Activated naive CD8-positive, alpha-beta T cell treated with anti-CD3 and anti-CD28 coated beads, Interleukin-2, amount 10 ng/mL, durations not matched to agents 7 days and 5 days (primary cell): ENCODE data around the gene PCMT1. TPM values are rescaled to one million over a fixed set of nuclear protein-coding genes. Genes with fewer than 3 reads are reported as not detected.

Experiments
- ATAC-seq: fragments of 150-1000 bp; cut with Tn5 transposase; one replicate; pipeline ENCODE4 v1.10.0; 2021; ENCODE audit warnings: low read depth, moderate library complexity
- POLR2A ChIA-PET: fragments of 350-600 bp; sonication (Branson Sonifier 250); formaldehyde crosslinking; loops from one replicate; lab custom pipeline; 2021; ENCODE audit warnings: antibody characterized with exemption; lab: Charles Lee
- DNase-seq: peaks from one replicate; pipeline ENCODE4 v3.0.0; 2021
- H3K27ac Mint-ChIP-seq: one replicate; pipeline ENCODE4 v1.8.0; 2022; ENCODE audit warnings: mild to moderate bottlenecking, mixed read lengths
- H3K27me3 Mint-ChIP-seq: one replicate; pipeline ENCODE4 v1.8.0; 2022; ENCODE audit warnings: mild to moderate bottlenecking, moderate library complexity, mixed read lengths
- H3K36me3 Mint-ChIP-seq: one replicate; pipeline ENCODE4 v1.8.0; 2021; ENCODE audit warnings: mild to moderate bottlenecking, mixed read lengths
- H3K4me1 Mint-ChIP-seq: one replicate; pipeline ENCODE4 v1.8.0; 2021; ENCODE audit warnings: mixed read lengths
- H3K4me3 Mint-ChIP-seq: one replicate; pipeline ENCODE4 v1.8.0; 2022; ENCODE audit warnings: mild to moderate bottlenecking, moderate library complexity, mixed read lengths
- H3K9me3 Mint-ChIP-seq: one replicate; pipeline ENCODE4 v1.8.0; 2021; ENCODE audit warnings: mixed read lengths
- total RNA-seq, 2 experiments: library from RNA; stranded (reverse); gene quantifications; one replicate each; pipeline ENCODE4 v1.2.3, GENCODE V29; 2021

PCMT1 gene
- total RNA-seq, 2 experiments from 2014 or later, result 76.9 to 80.0 TPM

- no peak overlapping the region for H3K27ac Mint-ChIP-seq
- no peaks in the 10 kb centered on the region for H3K27me3 Mint-ChIP-seq
- no peaks in the 10 kb centered on the region for H3K9me3 Mint-ChIP-seq
- peaks cover 10% of the 10 kb centered on the region for H3K36me3 Mint-ChIP-seq
- POLR2A ChIA-PET, result no interaction called here
- ATAC-seq (no peak), DNase-seq (no peak)
- H3K4me3 Mint-ChIP-seq, result no peak overlapping the region
- H3K4me1 Mint-ChIP-seq, result peaks cover 16% of the 10 kb centered on the region
These were observed 5.0 kb downstream of the PCMT1 start for GRCh38 chr6:149754548-149754947.

GRCh38 chr6:149755300-149756260, 6.0 kb downstream of the PCMT1 start:
- peaks cover 19% of the 10 kb centered on the region for H3K4me1 Mint-ChIP-seq
- H3K36me3 Mint-ChIP-seq, result peaks cover 18% of the 10 kb centered on the region

GRCh38 chr6:149756261-149756636, 6.7 kb downstream of the PCMT1 start:
- no peaks in the 10 kb centered on the region for H3K27me3 Mint-ChIP-seq
- H3K9me3 Mint-ChIP-seq, result no peaks in the 10 kb centered on the region
- POLR2A ChIA-PET, result interaction anchor here (0.6 kb wide), 1 partner anchor 13 kb away, joined by 3 read pairs; no protein-coding TSS in a partner anchor
- H3K4me3 Mint-ChIP-seq, result no peak overlapping the region
- DNase-seq, result no peak
- ATAC-seq, result no peak
- H3K4me1 Mint-ChIP-seq, result peaks cover 17% of the 10 kb centered on the region
- peaks cover 21% of the 10 kb centered on the region for H3K36me3 Mint-ChIP-seq
- no peak overlapping the region for H3K27ac Mint-ChIP-seq

More at GRCh38 chr6:149755300-149756260, 6.0 kb downstream of the PCMT1 start:
- no peak for ATAC-seq
- Mint-ChIP-seq H3K27ac (no peak overlapping the region), H3K9me3 (no peaks in the 10 kb centered on the region), H3K27me3 (no peaks in the 10 kb centered on the region), H3K4me3 (no peak overlapping the region)
- POLR2A ChIA-PET, result interaction anchor here (0.5 to 0.6 kb wide), 2 partner anchors 14 to 48 kb away, joined by 3 read pairs; no protein-coding TSS in a partner anchor
- no peak for DNase-seq

- no peak overlapping the region for H3K27ac Mint-ChIP-seq
- POLR2A ChIA-PET, result no interaction called here
- H3K27me3 Mint-ChIP-seq, result no peaks in the 10 kb centered on the region
- peaks cover 30% of the 10 kb centered on the region for H3K36me3 Mint-ChIP-seq
- peaks cover 7% of the 10 kb centered on the region for H3K9me3 Mint-ChIP-seq
- H3K4me1 Mint-ChIP-seq, result peaks cover 7% of the 10 kb centered on the region
- ATAC-seq (no peak), DNase-seq (no peak)
- no peak overlapping the region for H3K4me3 Mint-ChIP-seq
These were observed 11.9 kb downstream of the PCMT1 start for GRCh38 chr6:149761438-149761837.

- H3K9me3 Mint-ChIP-seq, result peaks cover 10% of the 10 kb centered on the region
- H3K4me3 Mint-ChIP-seq, result no peak overlapping the region
- ATAC-seq (no peak), DNase-seq (no peak)
- H3K27me3 Mint-ChIP-seq, result no peaks in the 10 kb centered on the region
- peaks cover 47% of the 10 kb centered on the region for H3K36me3 Mint-ChIP-seq
- no peak overlapping the region for H3K27ac Mint-ChIP-seq
- H3K4me1 Mint-ChIP-seq, result peaks cover 7% of the 10 kb centered on the region
- POLR2A ChIA-PET, result interaction anchor here (0.5 kb wide), 1 partner anchor 157 kb away, joined by 3 read pairs; no protein-coding TSS in a partner anchor
These were observed 14.3 kb downstream of the PCMT1 start for GRCh38 chr6:149763866-149764265.

- no peak for ATAC-seq
- POLR2A ChIA-PET, result no interaction called here
- Mint-ChIP-seq H3K4me3 (no peak overlapping the region), H3K4me1 (peaks cover 2% of the 10 kb centered on the region), H3K36me3 (peaks cover 45% of the 10 kb centered on the region), H3K27me3 (no peaks in the 10 kb centered on the region), H3K9me3 (peaks cover 10% of the 10 kb centered on the region), H3K27ac (no peak overlapping the region)
- DNase-seq, result no peak
These were observed 16.7 kb downstream of the PCMT1 start for GRCh38 chr6:149766156-149766769.

GRCh38 chr6:149769676-149770075, 20.1 kb downstream of the PCMT1 start:
- ATAC-seq, result no peak
- POLR2A ChIA-PET, result interaction anchor here (0.6 kb wide), 1 partner anchor 13 kb away, joined by 3 read pairs; no protein-coding TSS in a partner anchor
- no peak overlapping the region for H3K4me3 Mint-ChIP-seq
- H3K4me1 Mint-ChIP-seq, result peaks cover 1% of the 10 kb centered on the region
- H3K27me3 Mint-ChIP-seq, result no peaks in the 10 kb centered on the region
- no peak for DNase-seq
- peaks cover 47% of the 10 kb centered on the region for H3K36me3 Mint-ChIP-seq
- H3K9me3 Mint-ChIP-seq, result peaks cover 5% of the 10 kb centered on the region
- peak overlapping the region; percentile 9 for H3K27ac Mint-ChIP-seq

- Mint-ChIP-seq H3K27me3 (no peaks in the 10 kb centered on the region), H3K4me1 (peaks cover 1% of the 10 kb centered on the region), H3K4me3 (no peak overlapping the region), H3K27ac (no peak overlapping the region), H3K36me3 (peaks cover 45% of the 10 kb centered on the region), H3K9me3 (peaks cover 3% of the 10 kb centered on the region)
- ATAC-seq (no peak), DNase-seq (no peak)
- POLR2A ChIA-PET, result no interaction called here
These were observed 21.6 kb downstream of the PCMT1 start for GRCh38 chr6:149771185-149771584.

- DNase-seq, result no peak
- no peaks in the 10 kb centered on the region for H3K27me3 Mint-ChIP-seq
- H3K4me1 Mint-ChIP-seq, result peaks cover 1% of the 10 kb centered on the region
- H3K9me3 Mint-ChIP-seq, result no peaks in the 10 kb centered on the region
- ATAC-seq, result no peak
- H3K27ac Mint-ChIP-seq, result no peak overlapping the region
- H3K4me3 Mint-ChIP-seq, result no peak overlapping the region
- peaks cover 39% of the 10 kb centered on the region for H3K36me3 Mint-ChIP-seq
- POLR2A ChIA-PET, result no interaction called here
These were observed 22.4 kb downstream of the PCMT1 start for GRCh38 chr6:149771925-149772324.

GRCh38 chr6:149777624-149778023, 28.1 kb downstream of the PCMT1 start:
- DNase-seq (no peak), ATAC-seq (no peak)
- Mint-ChIP-seq H3K27me3 (no peaks in the 10 kb centered on the region), H3K4me1 (peaks cover 2% of the 10 kb centered on the region), H3K9me3 (no peaks in the 10 kb centered on the region), H3K4me3 (no peak overlapping the region), H3K36me3 (peaks cover 22% of the 10 kb centered on the region), H3K27ac (no peak overlapping the region)
- POLR2A ChIA-PET, result interaction anchor here (0.6 to 0.7 kb wide), 2 partner anchors 27 to 41 kb away, joined by 4 read pairs; no protein-coding TSS in a partner anchor

- Mint-ChIP-seq H3K9me3 (no peaks in the 10 kb centered on the region), H3K27ac (no peak overlapping the region), H3K36me3 (peaks cover 28% of the 10 kb centered on the region), H3K4me1 (peaks cover 2% of the 10 kb centered on the region), H3K4me3 (no peak overlapping the region), H3K27me3 (no peaks in the 10 kb centered on the region)
- no peak for DNase-seq
- POLR2A ChIA-PET, result interaction anchor here (0.6 kb wide), 1 partner anchor 53 kb away, joined by 5 read pairs; no protein-coding TSS in a partner anchor
- no peak for ATAC-seq
These were observed 30.1 kb downstream of the PCMT1 start for GRCh38 chr6:149779644-149779963.

- Mint-ChIP-seq H3K4me1 (peaks cover 2% of the 10 kb centered on the region), H3K36me3 (peaks cover 25% of the 10 kb centered on the region), H3K4me3 (no peak overlapping the region), H3K27me3 (no peaks in the 10 kb centered on the region), H3K9me3 (no peaks in the 10 kb centered on the region), H3K27ac (no peak overlapping the region)
- DNase-seq (no peak), ATAC-seq (no peak)
- POLR2A ChIA-PET, result no interaction called here
These were observed 32.2 kb downstream of the PCMT1 start for GRCh38 chr6:149781715-149782114.

GRCh38 chr6:149782337-149782736, 32.8 kb downstream of the PCMT1 start:
- Mint-ChIP-seq H3K27ac (no peak overlapping the region), H3K4me1 (peaks cover 2% of the 10 kb centered on the region), H3K4me3 (no peak overlapping the region), H3K36me3 (peaks cover 27% of the 10 kb centered on the region), H3K27me3 (no peaks in the 10 kb centered on the region), H3K9me3 (no peaks in the 10 kb centered on the region)
- POLR2A ChIA-PET, result no interaction called here
- no peak for ATAC-seq
- DNase-seq, result no peak
